Epithelial cell of proximal tubule (primary cell): ENCODE measurements around the gene SLC28A1. TPM values are rescaled to one million over a fixed set of nuclear protein-coding genes. Genes with fewer than 3 reads are reported as not detected.

Experiments
- DNase-seq: peaks from one replicate; pipeline ENCODE4 v3.0.0-alpha.2; 2011; ENCODE audit warnings: low read depth
- H3K4me3 ChIP-seq: 2 replicates; pipeline ENCODE4 v1.5.1; 2011; ENCODE audit warnings: low read depth, mild to moderate bottlenecking, low read length
- CTCF ChIP-seq: conservative IDR thresholded peaks from 2 replicates; pipeline ENCODE4 v1.5.1; 2012; ENCODE audit warnings: low read depth, mild to moderate bottlenecking, low read length
- total RNA-seq: library from RNA; depleted of rRNA; stranded (reverse); fragments of >200 nt; gene quantifications from 2 replicates; pipeline ENCODE4 v1.2.3, GENCODE V29; 2015

The SLC28A1 gene
- total RNA-seq, 1 donor from 2014 or later = not detected

- no peak for TF ChIP-seq CTCF
- no peak overlapping the region for H3K4me3 ChIP-seq
Measured at GRCh38 chr15:84901540-84901939, 17.1 kb downstream of the SLC28A1 start.

GRCh38 chr15:84903751-84904150 lies 19.3 kb downstream of the SLC28A1 start:
- TF ChIP-seq CTCF = no peak
- H3K4me3 ChIP-seq = no peak overlapping the region
- no peak for DNase-seq

More at GRCh38 chr15:84901540-84901939, 17.1 kb downstream of the SLC28A1 start:
- no peak for DNase-seq

GRCh38 chr15:84904419-84904818 lies 20.0 kb downstream of the SLC28A1 start:
- DNase-seq = no peak
- no peak for TF ChIP-seq CTCF
- no peak overlapping the region for H3K4me3 ChIP-seq

GRCh38 chr15:84905016-84905916 lies 20.8 kb downstream of the SLC28A1 start:
- no peak for TF ChIP-seq CTCF
- no peak for DNase-seq
- H3K4me3 ChIP-seq = no peak overlapping the region

GRCh38 chr15:84907731-84908130 lies 23.3 kb downstream of the SLC28A1 start:
- TF ChIP-seq CTCF = no peak
- H3K4me3 ChIP-seq = no peak overlapping the region
- no peak for DNase-seq

- no peak overlapping the region for H3K4me3 ChIP-seq
- DNase-seq = no peak
- no peak for TF ChIP-seq CTCF
Measured at GRCh38 chr15:84908564-84908963, 24.1 kb downstream of the SLC28A1 start.

- TF ChIP-seq CTCF = no peak
Measured at GRCh38 chr15:84909029-84909428, 24.6 kb downstream of the SLC28A1 start.

More at GRCh38 chr15:84909029-84909428, 24.6 kb downstream of the SLC28A1 start:
- H3K4me3 ChIP-seq = no peak overlapping the region
- DNase-seq = no peak
